Breast epithelium (tissue), 4 donors: ENCODE measurements around the gene PGBD1. TPM values are rescaled to one million over a fixed set of nuclear protein-coding genes. Genes with fewer than 3 reads are reported as not detected.

Experiments
- DNase-seq, 2 donors: peaks; one replicate each; pipeline ENCODE4 v3.0.0-alpha.2; 2019; ENCODE audit warnings: low spot score in 2 of 2
- H3K27ac ChIP-seq, 2 donors: fragments of 200-600 bp; sonication (generic) in 1 of 2; one replicate each; pipeline ENCODE4 v1.5.1; 2016 to 2019; ENCODE audit warnings: mild to moderate bottlenecking in 1 of 2
- H3K27me3 ChIP-seq, 2 donors: fragments of 200-600 bp; sonication (generic) in 1 of 2; one replicate each; pipeline versions ENCODE4 v1.5.1 to v1.6.0; 2017 to 2019; ENCODE audit warnings: control low read depth in 1 of 2, mild to moderate bottlenecking in 1 of 2
- H3K36me3 ChIP-seq: fragments of 200-600 bp; one replicate; pipeline ENCODE4 v1.5.1; 2019
- H3K4me1 ChIP-seq, 2 donors: fragments of 200-600 bp; sonication (generic); one replicate each; pipeline ENCODE4 v1.5.1; 2016 to 2019; ENCODE audit warnings: control low read depth in 1 of 2
- H3K4me3 ChIP-seq, 3 donors: fragments of 200-600 bp; sonication (generic); 1 replicate in 2 of 3; 2 replicates in 1 of 3; pipeline ENCODE4 v1.5.1; 2016 to 2019; ENCODE audit warnings: mild to moderate bottlenecking in 3 of 3, moderate library complexity in 2 of 3
- H3K9me3 ChIP-seq, 2 donors: fragments of 200-600 bp; sonication (generic) in 1 of 2; one replicate each; pipeline ENCODE4 v1.5.1; 2016 to 2019; ENCODE audit warnings: control low read depth in 1 of 2
- CTCF ChIP-seq, 3 donors: fragments of 450-650 bp; IDR thresholded peaks; one replicate each; pipeline ENCODE4 v1.5.1; 2016 to 2017; ENCODE audit warnings: antibody characterized with exemption in 3 of 3, mild to moderate bottlenecking in 3 of 3, moderate library complexity in 3 of 3
- POLR2A ChIP-seq: fragments of 450-650 bp; IDR thresholded peaks from one replicate; pipeline ENCODE4 v1.6.1; 2016; ENCODE audit warnings: antibody characterized with exemption, mild to moderate bottlenecking, moderate library complexity
- POLR2AphosphoS5 ChIP-seq, 3 donors: sonication (generic); formaldehyde crosslinking; IDR thresholded peaks; one replicate each; pipeline ENCODE4 v1.6.1; 2017; ENCODE audit warnings: antibody characterized with exemption in 3 of 3
- intact Hi-C: fragments of 100-400 bp; cut with DNase I; formaldehyde crosslinking; loops from one replicate; pipeline ENCODE4 v1.15.1; 2023; ENCODE audit warnings: low total_unique reads
- total RNA-seq, 3 donors: library from RNA; depleted of rRNA; stranded (reverse); fragments of >200 nt; gene quantifications; one replicate each; pipeline ENCODE4 v1.1.0, GENCODE V29; 2016

The PGBD1 gene
- total RNA-seq, 3 donors from 2014 or later = 4.2 to 5.9 (median 4.6) TPM

- no peaks in the 10 kb centered on the region for H3K36me3 ChIP-seq
- no peaks in the 10 kb centered on the region for H3K27me3 ChIP-seq
- H3K27ac ChIP-seq = peak within 1 kb of the TSS; percentile 97 to 99
- intact Hi-C loops = no loop called here
- peak; percentile 97 to 98 for DNase-seq
- peaks cover 0 to 5% of the 10 kb centered on the region in 2 donors for H3K4me1 ChIP-seq
- peak within 1 kb of the TSS; percentile 75 to 81 (median 80) for H3K4me3 ChIP-seq
- TF ChIP-seq POLR2AphosphoS5 (IDR thresholded peaks at IDR 0.05) = peak; percentile 79 to 86 (median 85)
- TF ChIP-seq CTCF (IDR thresholded peaks at IDR 0.05) = no peak
- peak; percentile 50 for TF ChIP-seq POLR2A
- no peaks in the 10 kb centered on the region for H3K9me3 ChIP-seq
Measured at GRCh38 chr6:28335564-28336283, 54.4 kb downstream of the PGBD1 start, which contains the start of gene ZSCAN31. Gene ZSCAN31, minus strand, starts transcription at chr6:28336148. Its CDS starts 6,465 bp downstream, at chr6:28329683.

DNA sequence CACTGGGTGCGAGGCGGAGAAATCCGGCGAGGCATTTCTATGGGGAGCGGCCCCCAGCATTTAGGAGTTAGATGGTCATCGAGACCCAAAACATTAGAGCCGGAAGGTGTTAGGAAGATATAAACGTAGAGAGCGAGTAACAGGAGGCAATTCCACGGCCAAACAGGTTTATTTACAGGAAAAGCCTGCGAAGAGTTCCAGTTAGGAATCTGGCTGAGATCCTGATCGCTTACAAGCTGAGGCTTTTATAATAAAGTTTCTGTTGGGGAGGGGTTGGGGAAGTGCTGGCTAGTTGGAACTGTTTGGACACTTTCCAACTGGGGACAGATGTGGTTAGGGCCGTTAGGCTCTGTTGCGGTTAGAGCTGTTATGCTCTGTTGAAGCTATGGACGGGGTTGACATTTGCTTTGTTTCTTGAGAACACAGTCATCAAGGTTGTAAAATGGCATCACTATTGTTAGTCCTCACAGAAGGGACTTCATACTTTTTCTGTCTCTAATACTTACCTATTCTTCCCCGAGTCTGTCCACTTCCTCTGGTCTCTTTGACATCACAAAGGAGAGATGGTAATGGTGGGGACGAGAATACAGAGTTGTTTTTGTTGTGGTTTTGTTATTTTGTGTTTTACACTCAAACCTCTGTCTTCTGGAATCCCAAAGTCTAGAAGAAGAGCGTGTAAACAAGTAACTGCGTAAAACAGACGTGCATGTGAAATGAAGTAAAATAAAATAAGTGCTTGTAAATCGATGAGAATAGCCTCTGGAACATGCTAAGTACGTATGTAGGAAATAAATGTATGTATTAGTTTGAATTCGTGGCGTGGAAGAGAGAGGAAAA is 55.1 kb downstream of the PGBD1 start:
- Histone ChIP-seq H3K36me3 (no peaks in the 10 kb centered on the region), H3K4me1 (peaks cover 0 to 5% of the 10 kb centered on the region in 2 donors), H3K27ac (peak overlapping the region; percentile 97 to 99), H3K9me3 (no peaks in the 10 kb centered on the region), H3K27me3 (no peaks in the 10 kb centered on the region), H3K4me3 (peak overlapping the region; percentile 75 to 81 (median 80))
- no peak for DNase-seq
- no peak for TF ChIP-seq POLR2A
- TF ChIP-seq POLR2AphosphoS5 (IDR thresholded peaks at IDR 0.05) = no peak
- no peak for TF ChIP-seq CTCF (IDR thresholded peaks at IDR 0.05)
- intact Hi-C loops = no loop called here

- Histone ChIP-seq H3K36me3 (no peaks in the 10 kb centered on the region), H3K4me3 (peak overlapping the region in 2 of 3 donors; percentile 75 to 80), H3K9me3 (no peaks in the 10 kb centered on the region), H3K27me3 (no peaks in the 10 kb centered on the region), H3K27ac (peak overlapping the region; percentile 97 to 99), H3K4me1 (peaks cover 0 to 5% of the 10 kb centered on the region in 2 donors)
- DNase-seq = no peak
- TF ChIP-seq POLR2AphosphoS5 (IDR thresholded peaks at IDR 0.05) = no peak
- no peak for TF ChIP-seq CTCF (IDR thresholded peaks at IDR 0.05)
- no peak for TF ChIP-seq POLR2A
- intact Hi-C loops = no loop called here
Measured at GRCh38 chr6:28337121-28337520, 55.7 kb downstream of the PGBD1 start.

- intact Hi-C loops = no loop called here
- Histone ChIP-seq H3K36me3 (no peaks in the 10 kb centered on the region), H3K9me3 (no peaks in the 10 kb centered on the region), H3K4me1 (peaks cover 0 to 5% of the 10 kb centered on the region in 2 donors), H3K27ac (no peak overlapping the region), H3K4me3 (no peak overlapping the region), H3K27me3 (no peaks in the 10 kb centered on the region)
- TF ChIP-seq POLR2AphosphoS5 (IDR thresholded peaks at IDR 0.05) (no peak), CTCF (IDR thresholded peaks at IDR 0.05) (no peak), POLR2A (no peak)
- no peak for DNase-seq
Measured at GRCh38 chr6:28340310-28341095, 59.1 kb downstream of the PGBD1 start.
